OCI-LY1 (cell line): Measurements from ENCODE around the gene PARD6B.
"Not testable (repeated sequence)": the region's sequence is repeated elsewhere in the genome, so short reads cannot be mapped to it uniquely, and the experiment has no call there.

ENCODE experiments used
- EZH2 ChIP-seq: fragments of 200-600 bp; sonication (generic), shearing (Covaris generic); IDR thresholded peaks from 2 replicates; pipeline ENCODE4 v1.8.0; 2017; ENCODE audit warnings: borderline replicate concordance, mixed run types, mild to moderate bottlenecking, antibody characterized with exemption, low read length, moderate library complexity, mixed read lengths
- TF ChIP-seq, protein P1 (sequence below): fragments of 200-600 bp; sonication (generic), shearing (Covaris generic); IDR thresholded peaks from 2 replicates; pipeline ENCODE4 v1.5.1; 2017; ENCODE audit warnings: mild to moderate bottlenecking, antibody characterized with exemption, low read length, moderate library complexity, mixed read lengths

DNA sequence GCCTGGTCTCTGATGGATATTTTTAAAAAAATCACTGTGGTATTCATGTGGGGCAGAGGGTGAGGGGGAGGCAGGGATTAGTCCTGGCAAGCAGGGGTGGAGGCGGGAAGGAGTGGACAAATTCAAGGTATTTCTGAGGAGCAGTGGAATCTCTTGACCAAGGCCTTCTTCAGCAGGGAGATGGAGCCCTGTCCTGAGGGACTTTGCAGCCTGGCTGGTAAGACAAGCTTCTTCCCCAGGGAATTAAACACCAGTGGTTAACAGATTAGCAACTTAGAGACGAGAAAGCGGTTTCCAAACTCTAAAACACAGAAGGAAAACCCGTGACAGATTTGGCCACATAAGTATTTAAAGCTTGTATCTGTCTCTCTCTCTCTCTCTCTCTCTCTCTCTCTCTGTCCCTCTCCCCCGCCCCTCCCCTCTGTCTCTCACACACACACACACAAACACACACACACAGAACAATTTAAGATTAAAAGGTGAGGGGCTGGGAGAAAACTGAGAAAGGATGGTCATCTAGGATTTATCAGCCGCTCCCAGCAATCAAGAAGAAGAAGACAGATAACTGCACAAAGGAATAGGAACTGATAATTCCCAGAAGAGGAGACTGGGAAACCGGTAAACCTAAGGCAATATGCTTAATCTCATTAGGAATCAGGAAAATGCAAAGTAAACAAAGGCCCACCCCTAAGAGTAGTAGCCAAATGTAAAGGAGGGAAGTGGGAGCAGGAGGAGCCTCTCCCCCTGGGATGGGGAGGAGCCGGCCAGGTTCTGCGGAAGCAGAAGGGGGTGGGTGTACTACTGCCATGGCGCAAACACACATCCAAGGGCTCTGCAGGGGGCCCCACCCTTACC, 35.8 kb downstream of the PARD6B start:
- TF ChIP-seq, protein P1, sequence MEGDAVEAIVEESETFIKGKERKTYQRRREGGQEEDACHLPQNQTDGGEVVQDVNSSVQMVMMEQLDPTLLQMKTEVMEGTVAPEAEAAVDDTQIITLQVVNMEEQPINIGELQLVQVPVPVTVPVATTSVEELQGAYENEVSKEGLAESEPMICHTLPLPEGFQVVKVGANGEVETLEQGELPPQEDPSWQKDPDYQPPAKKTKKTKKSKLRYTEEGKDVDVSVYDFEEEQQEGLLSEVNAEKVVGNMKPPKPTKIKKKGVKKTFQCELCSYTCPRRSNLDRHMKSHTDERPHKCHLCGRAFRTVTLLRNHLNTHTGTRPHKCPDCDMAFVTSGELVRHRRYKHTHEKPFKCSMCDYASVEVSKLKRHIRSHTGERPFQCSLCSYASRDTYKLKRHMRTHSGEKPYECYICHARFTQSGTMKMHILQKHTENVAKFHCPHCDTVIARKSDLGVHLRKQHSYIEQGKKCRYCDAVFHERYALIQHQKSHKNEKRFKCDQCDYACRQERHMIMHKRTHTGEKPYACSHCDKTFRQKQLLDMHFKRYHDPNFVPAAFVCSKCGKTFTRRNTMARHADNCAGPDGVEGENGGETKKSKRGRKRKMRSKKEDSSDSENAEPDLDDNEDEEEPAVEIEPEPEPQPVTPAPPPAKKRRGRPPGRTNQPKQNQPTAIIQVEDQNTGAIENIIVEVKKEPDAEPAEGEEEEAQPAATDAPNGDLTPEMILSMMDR: not testable (repeated sequence)
- not testable (repeated sequence) for TF ChIP-seq EZH2
